ENCODE measurements around the gene SHCBP1L.

Gene SHCBP1L

DNA sequence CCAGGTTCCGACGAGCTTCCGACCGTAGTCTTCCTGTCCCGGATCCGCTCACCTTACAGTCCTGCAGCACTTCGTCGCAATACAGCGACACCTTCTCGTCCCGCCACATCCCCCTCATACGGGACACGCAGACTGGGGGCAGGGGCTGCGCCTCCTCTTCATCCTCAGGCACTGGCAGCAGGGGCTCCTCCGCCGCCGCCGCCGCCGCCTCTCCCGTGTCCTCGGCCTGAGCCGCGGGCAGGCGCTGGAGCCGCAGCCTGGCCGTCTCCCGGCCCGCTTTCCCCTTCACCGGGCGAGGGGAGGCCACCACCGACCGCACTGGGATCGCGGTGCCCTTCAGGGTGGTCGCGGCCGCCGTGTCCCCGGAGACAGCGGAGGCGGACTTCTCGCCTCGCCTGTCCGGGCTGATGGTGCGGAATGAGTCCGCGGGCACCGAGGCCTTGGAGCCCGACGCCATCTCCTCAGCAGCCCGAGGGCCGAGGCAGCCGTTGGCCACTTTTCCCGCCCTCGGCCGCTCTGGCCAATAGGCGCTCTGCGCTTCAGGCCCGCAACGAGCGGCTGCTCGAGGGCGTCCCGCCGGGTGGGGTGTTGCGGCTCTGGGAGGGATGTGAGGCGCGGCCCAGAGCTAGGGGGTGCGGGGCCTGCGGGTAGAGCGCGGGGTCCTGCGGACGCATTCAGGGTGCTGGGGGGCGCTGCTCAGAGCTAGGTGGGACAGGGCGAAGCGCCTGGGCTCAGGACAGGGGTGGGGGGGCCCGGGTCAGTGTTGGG is at the start of gene SHCBP1L:
Gene SHCBP1L, minus strand, starts transcription at position 490 of the 768 bp plus-strand sequence. Its CDS starts 33 bp downstream, at position 457.
- DNase-seq: no peak

DNA sequence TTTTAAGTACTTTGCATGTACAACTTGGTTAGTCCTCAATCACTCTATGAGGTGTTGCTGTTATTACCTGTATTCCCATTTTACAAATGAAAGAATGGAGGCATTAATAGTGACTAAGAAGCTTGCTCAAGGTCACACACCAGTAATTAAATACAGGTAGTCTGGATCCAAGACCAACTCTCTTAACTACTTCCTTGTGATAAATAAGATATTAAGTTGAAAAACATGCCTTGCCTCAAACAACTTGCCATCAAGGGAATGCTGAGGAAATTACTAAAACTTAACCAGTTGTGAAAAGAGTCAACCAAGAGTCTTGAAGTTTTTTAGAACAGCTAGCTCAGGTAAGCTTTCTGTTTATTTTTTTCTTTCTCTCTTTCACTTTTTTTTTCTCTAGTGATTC is 49.3 kb upstream of the SHCBP1L start:
- DNase-seq: no peak

DNA sequence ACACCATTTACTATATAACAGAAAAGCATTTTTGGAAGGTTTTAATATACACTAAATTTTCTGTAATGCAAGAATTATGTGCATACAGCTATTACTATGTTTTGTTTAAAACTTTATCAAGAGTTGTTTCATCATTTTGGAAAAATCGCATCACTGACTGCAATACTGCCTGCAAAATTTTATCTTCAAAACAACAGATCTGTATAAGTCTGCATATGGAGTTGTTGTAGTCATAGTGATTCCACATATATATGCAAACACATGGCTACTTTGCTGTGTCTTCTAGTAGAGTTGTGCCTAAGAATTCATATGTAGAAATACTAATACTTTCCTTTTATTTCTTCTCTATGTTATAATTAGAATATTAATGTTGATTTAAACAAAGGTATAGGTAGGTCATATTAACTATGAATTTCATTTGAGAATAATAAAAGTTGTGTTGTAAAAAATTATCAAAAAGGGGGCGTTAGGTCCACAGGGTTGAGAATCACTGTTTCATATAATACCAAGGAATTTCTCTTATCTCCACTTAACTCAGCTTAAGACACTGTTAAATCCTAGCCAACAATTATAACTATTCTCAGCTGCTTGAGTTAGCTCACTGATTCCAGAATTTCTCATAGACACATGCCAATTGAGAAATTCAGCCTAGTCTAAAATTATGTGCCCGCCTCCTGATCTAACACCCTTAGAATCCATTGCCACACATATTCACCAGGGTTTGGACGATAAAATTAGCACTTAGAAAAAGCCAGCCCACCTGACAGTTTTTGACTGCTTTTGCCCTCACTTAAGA is 47.4 kb upstream of the SHCBP1L start:
- no peak for DNase-seq

DNA sequence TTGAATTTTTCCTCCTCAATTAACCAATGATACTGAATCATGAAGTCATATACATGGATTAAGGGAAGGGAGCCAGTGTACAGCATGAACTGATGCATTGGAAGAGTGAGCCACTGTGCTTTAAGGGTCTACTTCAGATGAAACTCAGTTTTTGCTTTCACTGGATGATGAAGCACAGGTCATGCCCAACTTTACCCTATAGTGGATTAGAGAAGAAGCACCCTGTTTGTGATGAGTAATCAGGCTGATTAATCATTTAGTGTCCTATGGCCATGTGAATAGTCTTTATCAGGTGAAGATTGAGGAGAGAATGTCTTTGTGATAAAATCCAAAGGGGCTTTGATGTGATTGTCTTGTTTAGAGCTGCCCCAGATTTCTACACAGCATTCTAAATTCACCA is 45.5 kb upstream of the SHCBP1L start:
- no peak for DNase-seq

DNA sequence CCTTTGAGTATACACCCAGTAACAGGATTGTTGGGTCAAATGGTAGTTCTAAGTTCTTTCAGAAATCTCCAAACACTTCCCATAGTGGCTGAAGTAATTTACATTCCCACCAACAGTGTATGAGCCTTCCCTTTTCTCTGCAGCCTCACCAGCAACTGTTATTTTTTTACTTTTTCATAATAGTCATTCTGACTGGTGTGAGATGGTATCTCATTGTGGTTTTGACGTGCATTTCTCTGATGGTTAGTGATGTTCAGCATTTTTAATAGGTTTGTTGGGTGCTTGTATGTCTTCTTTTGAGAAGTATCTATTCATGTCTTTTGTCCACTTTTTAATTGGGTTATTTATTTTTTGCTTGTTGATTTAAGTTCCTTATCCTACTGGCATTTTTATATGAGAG is 43.9 kb upstream of the SHCBP1L start:
- no peak for DNase-seq

DNA sequence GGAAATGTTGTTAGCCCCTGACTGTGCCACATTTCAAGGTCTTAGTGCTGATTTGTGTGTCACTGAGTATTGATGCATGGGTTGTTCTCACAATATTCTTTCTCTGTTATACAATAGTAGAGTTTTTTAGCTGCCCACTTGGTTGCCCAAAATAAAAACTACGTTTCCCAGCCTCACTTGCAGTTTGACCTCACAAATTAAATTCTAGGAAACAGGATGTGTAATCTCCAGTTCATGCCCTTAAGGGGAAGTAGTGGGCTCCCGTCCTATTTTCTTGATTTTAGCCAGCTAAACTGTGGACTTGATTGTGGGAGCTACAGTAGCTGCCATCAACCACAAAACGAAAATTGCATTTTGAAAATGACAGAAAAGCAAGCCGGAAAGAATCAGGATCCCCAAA is 42.9 kb upstream of the SHCBP1L start:
- DNase-seq: no peak

DNA sequence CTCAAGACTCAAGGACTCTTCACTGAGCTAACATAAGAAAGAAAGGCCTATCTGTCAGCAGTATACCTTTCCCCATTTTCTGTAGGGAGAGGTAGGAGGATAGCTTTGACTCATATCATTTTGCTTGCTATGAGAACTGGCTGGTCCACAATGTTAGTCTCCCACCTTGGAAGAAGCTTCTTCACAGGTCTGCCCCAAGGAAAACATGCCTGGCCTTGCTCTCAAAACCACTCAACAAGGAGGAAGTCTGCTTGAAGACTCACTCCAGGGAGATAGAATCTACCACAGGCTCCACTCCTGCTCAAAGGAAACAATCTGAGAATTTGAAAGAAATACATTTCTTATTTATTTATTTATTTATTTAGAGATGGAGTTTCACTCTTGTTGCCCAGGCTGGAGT is 40.8 kb upstream of the SHCBP1L start:
- DNase-seq: no peak

DNA sequence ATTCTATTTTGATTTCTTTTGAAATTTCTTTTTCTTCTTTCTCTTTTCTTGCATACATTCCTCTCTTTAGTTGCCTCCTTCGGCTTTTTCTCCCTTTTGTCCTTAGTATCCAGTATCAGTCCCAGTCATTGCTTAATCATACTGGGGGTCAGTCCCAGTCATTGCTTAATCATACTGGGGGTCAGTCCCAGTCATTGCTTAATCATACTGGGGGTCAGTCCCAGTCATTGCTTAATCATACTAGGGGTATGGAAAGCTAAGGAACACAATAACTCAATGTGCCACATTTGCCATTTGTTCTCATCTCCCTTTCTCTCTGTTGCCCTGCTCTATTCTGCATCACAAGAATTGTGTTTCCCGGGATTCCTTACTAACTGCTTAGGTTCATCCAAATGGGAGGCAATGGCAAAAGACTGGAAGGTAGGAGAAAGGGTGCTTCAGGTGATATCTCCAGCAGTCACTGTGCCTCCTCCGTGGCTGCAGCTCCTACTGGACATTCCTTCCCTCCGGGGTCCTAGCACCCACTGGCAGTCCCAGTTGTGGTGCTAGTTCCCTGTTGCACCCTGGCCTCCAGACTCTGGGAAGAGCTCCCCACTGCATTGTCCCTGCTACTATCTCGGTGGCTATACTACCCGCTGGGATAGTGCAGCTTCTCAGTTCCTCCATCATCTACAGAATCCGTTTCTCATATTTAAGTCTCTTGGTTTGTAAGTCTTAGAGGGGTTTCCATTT is 37.6 kb upstream of the SHCBP1L start:
- DNase-seq: no peak

DNA sequence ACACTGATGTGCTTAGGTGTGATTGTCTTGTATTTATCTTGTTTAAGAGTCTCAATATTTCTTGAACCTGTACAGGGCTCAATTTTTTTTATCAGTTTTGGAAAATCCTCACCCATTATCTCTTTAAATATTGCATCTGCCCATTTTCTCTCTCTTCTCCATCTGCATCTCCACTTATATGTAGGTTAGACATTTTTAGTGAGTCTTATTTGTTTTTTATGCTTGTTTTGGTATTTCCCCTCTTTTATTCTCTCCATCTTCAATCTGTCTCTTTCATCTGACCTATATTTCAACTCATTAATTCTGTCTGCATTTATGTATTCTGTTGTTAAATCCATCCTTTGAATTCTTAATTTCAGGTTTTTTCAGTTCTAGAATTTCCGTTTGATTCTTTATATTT is 32.9 kb upstream of the SHCBP1L start:
- no peak for DNase-seq

DNA sequence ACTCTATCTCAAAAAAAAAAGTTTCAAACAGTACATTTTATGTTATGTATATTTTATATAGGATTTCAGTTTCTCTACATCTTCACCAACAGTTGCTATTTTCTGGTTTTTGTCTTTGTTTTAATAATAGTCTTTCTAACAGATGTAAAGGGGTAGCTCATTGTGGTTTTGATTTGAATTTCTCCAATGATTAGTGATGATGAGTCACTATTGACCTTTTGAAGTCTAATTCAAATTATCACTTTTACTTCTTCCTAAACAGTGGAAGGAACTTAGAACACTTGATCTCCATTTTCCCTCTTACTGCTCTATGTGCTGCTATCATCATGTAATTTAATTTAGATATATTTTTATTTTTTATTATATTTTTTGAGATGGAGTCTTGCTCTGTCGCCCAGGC is 31.7 kb upstream of the SHCBP1L start:
- no peak for DNase-seq

DNA sequence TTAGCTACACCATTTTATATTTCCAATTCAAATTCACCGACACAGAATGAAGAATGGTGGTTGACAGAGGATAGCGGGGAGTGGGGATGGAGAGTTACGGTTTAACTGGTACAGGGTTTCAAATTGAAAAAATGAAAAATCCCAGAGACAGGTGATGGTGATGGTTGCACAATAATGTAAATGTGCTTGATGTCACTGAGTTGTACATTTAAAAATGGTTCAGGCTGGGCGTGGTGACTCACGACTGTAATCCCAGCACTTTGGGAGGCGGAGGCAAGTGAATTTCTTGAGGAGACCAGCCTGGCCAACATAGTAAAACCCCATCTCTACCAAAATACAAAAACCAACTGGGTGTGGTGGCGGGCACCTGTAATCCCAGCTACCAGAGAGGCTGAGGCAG is 31.2 kb upstream of the SHCBP1L start:
- DNase-seq: no peak

DNA sequence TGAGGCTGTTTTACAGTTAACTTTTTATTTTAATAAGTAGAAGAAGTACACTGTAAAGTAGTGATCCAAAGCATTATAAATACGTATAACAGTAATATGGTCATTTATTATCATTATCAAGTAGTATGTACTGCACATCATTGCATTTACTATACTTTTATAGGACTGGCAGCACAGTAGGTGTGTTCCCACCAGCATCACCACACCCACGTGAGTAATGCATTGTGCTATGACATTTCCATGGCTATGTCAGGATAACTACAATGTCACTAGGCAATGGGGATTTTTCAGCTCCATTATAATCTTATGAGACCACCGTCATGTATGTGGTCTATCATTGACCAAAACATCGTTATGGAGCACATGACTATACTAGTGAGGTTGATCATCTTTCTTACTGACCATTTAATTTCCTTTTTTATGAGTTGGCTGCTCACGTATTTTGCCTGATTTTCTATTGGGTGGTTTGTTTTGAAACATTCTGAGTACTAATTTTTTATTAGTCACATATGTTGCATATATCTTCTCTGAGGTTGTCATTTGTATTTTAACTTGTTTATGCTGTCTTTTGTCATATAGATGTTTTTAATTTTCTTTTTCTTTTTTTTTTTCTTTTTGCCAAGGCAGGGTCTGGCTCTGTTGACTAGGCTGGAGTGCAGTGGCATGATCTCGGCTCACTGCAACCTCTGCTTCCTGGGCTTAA is 25.3 kb upstream of the SHCBP1L start:
- DNase-seq: no peak

DNA sequence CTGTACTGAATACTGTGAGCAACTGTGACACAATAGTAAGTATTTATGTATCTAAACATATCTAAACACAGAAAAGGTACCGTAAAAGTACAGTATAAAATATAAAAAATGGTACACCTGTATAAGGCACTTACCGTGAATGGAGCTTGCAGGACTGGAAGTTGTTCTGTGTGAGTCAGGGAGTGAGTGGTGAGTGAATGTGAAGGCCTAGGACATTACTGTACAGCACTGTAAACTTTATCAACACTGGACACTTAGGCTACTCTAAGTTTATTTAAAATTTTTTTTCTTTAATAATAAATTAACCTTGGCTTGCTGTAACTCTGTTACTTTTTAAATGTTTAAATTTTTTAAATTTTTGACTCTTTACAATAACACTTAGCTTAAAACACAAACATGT is 24.5 kb upstream of the SHCBP1L start:
- DNase-seq: no peak

DNA sequence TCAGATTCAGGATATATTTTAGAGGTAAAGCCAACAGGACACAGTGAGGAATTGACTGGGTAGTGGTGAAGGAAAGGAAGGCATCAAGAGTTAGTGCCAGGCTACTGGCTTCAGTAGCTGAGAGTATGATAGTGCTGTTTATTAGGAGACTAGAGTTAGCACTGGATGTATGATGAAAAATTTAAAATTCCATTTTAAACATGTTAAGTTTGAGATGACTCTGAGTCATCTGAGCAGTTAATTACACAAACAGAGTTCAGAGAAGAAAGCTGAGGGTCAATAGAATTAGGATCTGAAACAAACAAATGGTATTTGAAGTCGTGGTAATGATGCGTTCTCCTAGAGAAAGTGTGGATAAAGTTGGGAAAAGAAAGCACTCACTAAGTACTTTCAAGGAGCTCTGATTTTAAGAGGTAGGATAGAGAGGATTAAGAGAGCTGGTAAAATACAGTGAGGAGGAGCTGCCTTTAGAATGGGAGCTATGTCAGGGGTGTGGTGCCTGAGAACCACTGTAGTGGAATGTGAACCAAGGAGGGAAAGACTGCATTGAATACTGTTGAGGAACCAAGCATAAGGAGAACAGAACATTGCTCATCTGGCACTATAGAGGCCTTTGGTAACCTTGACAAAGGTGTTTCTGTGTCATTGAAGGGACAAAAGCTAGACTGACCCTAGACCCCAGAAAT is 21.7 kb upstream of the SHCBP1L start:
- DNase-seq: no peak

DNA sequence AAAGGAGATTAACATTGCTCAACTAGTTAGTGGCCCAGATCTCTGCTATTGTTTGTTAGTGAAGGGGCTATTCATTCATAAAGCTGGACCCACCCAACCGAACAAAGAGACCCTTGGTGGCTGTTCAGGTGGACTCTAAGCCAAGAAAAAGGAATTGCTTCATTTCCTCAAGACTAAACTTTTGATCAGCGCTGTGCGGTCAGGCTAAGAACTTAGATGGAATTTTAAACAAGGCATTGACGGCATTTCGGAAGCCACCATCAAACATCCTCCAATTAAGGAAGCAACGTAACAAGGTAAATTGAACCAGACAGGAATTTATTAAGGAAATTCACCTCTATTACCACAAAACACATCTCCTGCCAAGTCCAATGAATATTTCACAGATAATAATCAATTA is 19.9 kb upstream of the SHCBP1L start:
- no peak for DNase-seq

DNA sequence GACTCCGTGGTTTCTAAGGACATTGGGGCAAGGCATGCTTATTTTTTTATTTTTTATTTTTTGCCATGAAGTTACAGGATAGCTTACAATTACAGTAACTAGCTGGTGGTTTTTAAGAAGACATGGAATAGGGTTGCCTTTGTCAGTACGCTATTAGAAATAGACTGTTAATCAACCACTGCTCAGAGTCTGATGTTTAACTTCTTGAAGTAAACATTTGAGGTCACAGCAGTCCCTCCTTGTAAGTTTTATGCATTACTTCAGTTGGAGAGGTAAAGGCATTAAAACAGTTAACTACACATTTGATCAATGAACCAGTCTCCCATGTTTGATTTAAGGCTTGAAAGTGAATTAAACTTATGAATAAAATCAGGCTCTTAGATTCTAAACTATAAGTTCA is 19.3 kb upstream of the SHCBP1L start:
- DNase-seq: no peak

DNA sequence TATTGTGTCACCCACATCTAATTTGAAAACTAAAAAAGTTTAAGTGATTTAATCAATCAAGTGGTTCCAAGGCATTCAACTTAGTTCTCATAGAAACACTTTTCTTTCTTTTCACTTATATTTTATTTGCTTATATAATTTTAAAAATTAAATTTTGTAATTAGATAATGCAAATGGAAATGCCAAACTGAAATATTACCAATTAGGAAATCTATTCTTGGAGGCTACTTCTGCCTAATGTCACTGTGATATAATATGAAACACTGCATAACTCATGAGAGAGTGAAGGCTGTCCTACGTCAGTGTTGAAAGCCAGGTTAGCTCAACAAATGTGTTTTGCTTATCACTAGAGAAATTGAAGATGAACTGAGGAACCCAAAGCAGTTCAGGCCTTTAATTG is 18.3 kb upstream of the SHCBP1L start:
- DNase-seq: no peak

DNA sequence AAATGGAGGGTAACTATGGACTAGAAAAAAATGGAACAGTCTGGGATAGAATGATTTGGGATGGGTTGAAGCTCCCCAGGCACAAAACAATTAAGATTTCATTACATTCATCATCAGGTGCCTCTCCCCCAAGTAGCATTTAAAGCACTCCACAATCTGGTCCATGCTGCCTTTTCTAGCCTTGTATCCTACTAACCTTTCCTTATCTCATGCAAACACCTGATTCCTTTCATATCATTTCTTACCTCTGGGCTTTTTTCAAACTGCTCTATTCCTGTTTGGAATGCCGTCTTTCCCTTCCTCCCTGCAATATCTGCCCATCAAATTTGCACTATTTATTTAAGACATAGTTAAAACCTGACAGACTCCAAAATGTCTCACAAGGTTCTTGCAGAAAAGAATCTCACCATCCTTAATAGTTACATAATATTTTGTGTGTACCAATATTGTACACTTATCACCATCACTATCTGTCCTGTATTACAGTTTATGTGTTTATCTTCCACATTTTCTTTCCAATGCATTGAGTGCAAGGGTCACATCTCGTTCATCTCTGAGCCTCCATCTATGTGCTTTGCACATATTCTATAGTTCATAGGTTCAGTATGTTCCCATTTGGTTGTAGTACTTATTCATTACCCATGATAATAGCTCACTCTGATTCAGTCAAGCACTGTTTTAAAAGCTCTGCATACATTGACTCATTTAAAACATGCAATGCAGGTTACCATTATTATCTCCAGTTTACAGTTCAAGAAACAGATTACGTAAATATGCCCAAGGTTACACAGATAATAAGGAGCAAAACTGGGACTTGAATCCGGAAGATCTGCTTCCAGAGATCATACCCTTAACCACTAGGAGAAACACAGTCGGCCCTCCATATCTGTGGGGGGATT is 16.1 kb upstream of the SHCBP1L start:
- DNase-seq: no peak

DNA sequence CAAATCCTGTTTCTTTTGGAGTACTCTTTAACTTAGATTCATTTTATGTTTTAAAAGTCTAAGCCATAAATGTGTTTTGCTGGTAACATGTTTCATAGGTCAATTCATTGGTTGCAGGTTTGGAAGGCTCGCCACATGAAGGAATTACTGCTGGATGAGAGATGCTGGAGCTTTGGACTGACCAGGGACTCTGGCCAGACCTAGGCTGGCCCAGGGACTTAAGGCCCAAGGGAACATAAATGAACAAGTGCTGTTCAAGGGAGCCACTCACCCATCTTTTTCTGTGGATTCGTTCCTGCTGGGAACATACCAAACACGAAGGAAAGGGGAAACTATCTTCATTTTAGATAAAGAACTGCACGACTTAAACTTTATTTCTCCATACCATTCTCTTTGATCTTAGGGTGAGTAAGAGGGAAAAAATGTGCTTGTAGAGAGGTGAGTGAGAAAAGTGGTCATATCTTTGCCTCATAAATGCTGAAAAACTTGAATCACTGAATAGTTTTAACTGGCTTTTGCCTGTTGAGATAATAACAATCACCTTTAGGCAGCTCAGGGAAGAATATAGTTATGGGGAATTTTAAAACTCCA is 15.3 kb upstream of the SHCBP1L start:
- DNase-seq: no peak

DNA sequence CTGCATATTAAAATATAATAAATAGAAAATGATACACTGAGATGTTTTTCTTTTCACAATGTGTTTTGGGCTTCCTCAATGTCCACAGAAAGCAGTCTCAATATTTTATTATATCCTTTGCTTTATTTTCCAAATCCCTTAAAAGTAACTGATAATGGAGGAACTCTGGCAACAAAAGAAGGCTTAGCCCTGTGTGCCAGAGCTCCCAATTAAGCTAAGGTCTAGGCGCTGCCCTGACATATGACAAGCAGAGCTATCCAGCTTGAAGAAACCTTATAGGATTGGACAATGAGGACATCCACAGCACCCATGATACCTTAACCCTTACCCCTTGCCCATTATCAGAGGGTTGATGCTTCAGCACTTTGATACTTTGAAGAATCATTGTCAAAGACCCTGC is 12.9 kb upstream of the SHCBP1L start:
- DNase-seq: no peak

DNA sequence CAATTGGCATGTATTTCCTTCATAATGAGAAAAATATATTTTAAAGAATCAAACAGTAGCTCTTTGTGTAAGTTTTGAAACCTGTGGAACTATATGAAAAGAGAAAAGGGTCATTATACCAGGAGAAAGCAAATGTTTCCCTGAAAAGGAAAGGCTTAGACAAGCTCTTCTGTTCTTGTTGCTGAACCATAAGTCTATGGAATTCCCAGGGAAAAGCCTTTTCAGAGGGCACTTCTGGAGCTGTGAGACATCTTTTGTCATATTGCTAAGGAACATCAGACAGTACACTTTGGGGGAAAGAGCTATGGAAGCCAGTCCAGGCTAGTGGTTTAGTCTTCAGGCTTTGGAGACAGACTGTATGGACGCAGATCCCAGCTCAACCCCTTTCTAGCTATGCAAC is 12.1 kb upstream of the SHCBP1L start:
- no peak for DNase-seq
